COLO668 (cell line): ENCODE results near the gene PDE4B.
A peak's percentile ranks its signal among the peaks of the same experiment; 100 is the strongest.

Experiments
- DNase-seq: peaks from one replicate; lab custom pipeline; 2025; ENCODE audit not compliant: unreplicated experiment; lab: John Stamatoyannopoulos, UW

Gene PDE4B

GRCh38 chr1:66276218-66276617, 483.5 kb downstream of the PDE4B start:
- no peak for DNase-seq

GRCh38 chr1:66278260-66279021, 485.7 kb downstream of the PDE4B start:
- DNase-seq, result peak; percentile 29

- DNase-seq, result no peak
Measured at GRCh38 chr1:66281808-66282207, 489.1 kb downstream of the PDE4B start.

- no peak for DNase-seq
Measured at GRCh38 chr1:66282343-66282852, 489.7 kb downstream of the PDE4B start.

GRCh38 chr1:66282891-66283621, 490.4 kb downstream of the PDE4B start:
- DNase-seq, result no peak

GRCh38 chr1:66283622-66284041, 490.9 kb downstream of the PDE4B start:
- DNase-seq, result no peak

- no peak for DNase-seq
Measured at GRCh38 chr1:66284746-66285145, 492.1 kb downstream of the PDE4B start.

GRCh38 chr1:66285618-66286270, 493.0 kb downstream of the PDE4B start:
- no peak for DNase-seq

GRCh38 chr1:66286307-66286706, 493.6 kb downstream of the PDE4B start:
- DNase-seq, result no peak

- no peak for DNase-seq
Measured at GRCh38 chr1:66288048-66288447, 495.4 kb downstream of the PDE4B start.

- no peak for DNase-seq
Measured at GRCh38 chr1:66290761-66291530, 498.3 kb downstream of the PDE4B start.

- DNase-seq, result no peak
Measured at GRCh38 chr1:66291531-66291864, 498.8 kb downstream of the PDE4B start.

GRCh38 chr1:66292305-66292704, 499.6 kb downstream of the PDE4B start:
- no peak for DNase-seq

GRCh38 chr1:66292944-66293343, 500.2 kb downstream of the PDE4B start:
- DNase-seq, result no peak

- DNase-seq, result no peak
Measured at GRCh38 chr1:66294707-66295370, 502.1 kb downstream of the PDE4B start.

- no peak for DNase-seq
Measured at GRCh38 chr1:66295803-66296202, 503.1 kb downstream of the PDE4B start.

- DNase-seq, result no peak
Measured at GRCh38 chr1:66296370-66296769, 503.7 kb downstream of the PDE4B start.

- DNase-seq, result no peak
Measured at GRCh38 chr1:66296951-66297350, 504.3 kb downstream of the PDE4B start.

GRCh38 chr1:66298464-66298863, 505.8 kb downstream of the PDE4B start:
- no peak for DNase-seq

- DNase-seq, result no peak
Measured at GRCh38 chr1:66300280-66300971, 507.7 kb downstream of the PDE4B start.
